Endothelial cell of umbilical vein (primary cell): ENCODE data around the gene PBX3. TPM values are rescaled to one million over a fixed set of nuclear protein-coding genes. Genes with fewer than 3 reads are reported as not detected.

Source experiments
- BruUV-seq: library from RNA; stranded (reverse); fragments of 400-500 nt; replicated peaks from 2 replicates; lab custom pipeline; 2021; lab: Mats Ljungman, UMichigan
- CTCF ChIA-PET: fragments of 300-600, 350-600 bp; sonication (Branson Sonifier 250); formaldehyde crosslinking; loops from one replicate; lab custom pipeline; 2021; ENCODE audit warnings: antibody characterized with exemption, inconsistent platforms; lab: Charles Lee
- POLR2A ChIA-PET: fragments of 300-600, 350-600 bp; sonication (Branson Sonifier 250); formaldehyde crosslinking; loops from one replicate; lab custom pipeline; 2021; ENCODE audit warnings: antibody characterized with exemption, inconsistent platforms; lab: Charles Lee
- DNase-seq: peaks from one replicate; pipeline ENCODE4 v3.0.0-alpha.2; 2011; ENCODE audit warnings: low read depth, low spot score
- FAIRE-seq: peaks from 2 replicates; lab custom pipeline; 2011; peaks lifted over from hg19 to GRCh38; lab: Jason Lieb, UNC
- H2AFZ ChIP-seq: 2 replicates; pipeline ENCODE4 v1.6.0; 2012; ENCODE audit warnings: low read depth, low read length, control low read depth, inconsistent platforms
- H3K27ac ChIP-seq: 2 replicates; pipeline ENCODE4 v1.5.1; 2011; ENCODE audit warnings: low read depth, mild to moderate bottlenecking, control low read depth, low read length, moderate library complexity; ENCODE audit not compliant: insufficient read depth
- H3K27me3 ChIP-seq, 2 experiments: 2 replicates each; pipeline versions ENCODE4 v1.6.0 to v1.6.1; 2011; ENCODE audit warnings: low read length in 2 of 2, mixed read lengths in 1 of 2; ENCODE audit not compliant: control insufficient read depth in 2 of 2, insufficient read depth in 2 of 2
- H3K36me3 ChIP-seq, 2 experiments: 2 replicates in 1 of 2; 3 replicates in 1 of 2; pipeline ENCODE4 v1.5.1; 2011; ENCODE audit warnings: low read length in 2 of 2, mild to moderate bottlenecking in 1 of 2, moderate library complexity in 1 of 2; ENCODE audit not compliant: control insufficient read depth in 2 of 2, insufficient read depth in 2 of 2; ENCODE audit errors: extremely low read depth in 1 of 2
- H3K4me1 ChIP-seq: 3 replicates; pipeline ENCODE4 v1.5.1; 2011; ENCODE audit warnings: mild to moderate bottlenecking, low read length; ENCODE audit not compliant: control insufficient read depth, insufficient read depth; ENCODE audit errors: extremely low read depth
- H3K4me2 ChIP-seq: 2 replicates; pipeline ENCODE4 v1.6.1; 2011; ENCODE audit warnings: low read length, control low read depth, mixed read lengths; ENCODE audit not compliant: insufficient read depth
- H3K4me3 ChIP-seq, 3 experiments: fragments of 200-600 bp in 1 of 3; sonication (generic), shearing (Covaris generic) in 1 of 3; replicated peaks in 1 of 3; 2 replicates each; pipeline ENCODE4 v1.5.1; 2011 to 2016; ENCODE audit warnings: control low read depth in 3 of 3, low read length in 3 of 3, mild to moderate bottlenecking in 2 of 3, inconsistent platforms in 1 of 3, low read depth in 1 of 3, moderate library complexity in 1 of 3; ENCODE audit not compliant: insufficient read depth in 1 of 3
- H3K79me2 ChIP-seq: 2 replicates; pipeline ENCODE4 v1.6.0; 2012; ENCODE audit warnings: low read length, inconsistent platforms; ENCODE audit not compliant: control insufficient read depth, insufficient read depth
- H3K9ac ChIP-seq: replicated peaks from 2 replicates; pipeline ENCODE3; 2011; ENCODE audit warnings: low read length, control low read depth; ENCODE audit not compliant: insufficient read depth; ENCODE audit errors: extremely low read depth
- H3K9me1 ChIP-seq: replicated peaks from 3 replicates; pipeline ENCODE4 v1.6.0; 2011; ENCODE audit warnings: mild to moderate bottlenecking, low read length; ENCODE audit not compliant: control insufficient read depth, insufficient read depth; ENCODE audit errors: extremely low read depth
- H3K9me3 ChIP-seq: replicated peaks from 2 replicates; pipeline ENCODE4 v1.5.1; 2012; ENCODE audit warnings: low read length, inconsistent platforms; ENCODE audit not compliant: control insufficient read depth, insufficient read depth
- H4K20me1 ChIP-seq: replicated peaks from 2 replicates; pipeline ENCODE3; 2011; ENCODE audit warnings: mild to moderate bottlenecking, low read length; ENCODE audit not compliant: control insufficient read depth, insufficient read depth; ENCODE audit errors: extremely low read depth
- EZH2 ChIP-seq: IDR thresholded peaks from 2 replicates; pipeline ENCODE4 v1.6.1; 2012; ENCODE audit warnings: borderline replicate concordance, low read depth, mild to moderate bottlenecking, moderate library complexity, low read length, inconsistent platforms; ENCODE audit not compliant: severe bottlenecking
- FOS ChIP-seq: IDR thresholded peaks from 2 replicates; pipeline ENCODE4 v1.6.1; 2011; ENCODE audit warnings: mild to moderate bottlenecking, low read length, moderate library complexity, borderline replicate concordance; ENCODE audit not compliant: insufficient read depth
- GATA2 ChIP-seq: IDR thresholded peaks from 2 replicates; pipeline ENCODE4 v1.7.0; 2011; ENCODE audit warnings: low read depth, mild to moderate bottlenecking, moderate library complexity, mixed read lengths, low read length; ENCODE audit not compliant: insufficient read length, insufficient read depth
- JUN ChIP-seq: IDR thresholded peaks from 2 replicates; pipeline ENCODE4 v1.6.1; 2011; ENCODE audit warnings: borderline replicate concordance, low read depth; ENCODE audit not compliant: insufficient read length, insufficient read depth
- MYC ChIP-seq: IDR thresholded peaks from one replicate; pipeline ENCODE4 v1.6.1; 2011; ENCODE audit warnings: mild to moderate bottlenecking, low read depth, low read length
- POLR2A ChIP-seq: IDR thresholded peaks from 2 replicates; pipeline ENCODE4 v1.6.1; 2012; ENCODE audit warnings: low read depth, mild to moderate bottlenecking, control low read depth, low read length
- POLR2AphosphoS5 ChIP-seq: IDR thresholded peaks from 2 replicates; pipeline ENCODE4 v1.6.1; 2012; ENCODE audit warnings: low read depth, mild to moderate bottlenecking, control low read depth, low read length, moderate library complexity; ENCODE audit not compliant: insufficient read depth
- dilution Hi-C: fragments of 300-500 bp; cut with MboI; formaldehyde crosslinking; loops from one replicate; pipeline ENCODE4 v1.15.0; 2019; ENCODE audit warnings: low sequenced_read_pairs; ENCODE audit not compliant: extremely low pct_ligation_motif_present
- intact Hi-C: fragments of 100-400 bp; cut with micrococcal nuclease; formaldehyde crosslinking; loops from one replicate; pipeline ENCODE4 v1.10.0; 2022
- polyA plus RNA-seq, 4 experiments: library from polyadenylated mRNA; depleted of rRNA in 3 of 4; stranded (reverse) in 3 of 4; unstranded in 1 of 4; fragments of >200 nt; gene quantifications; 2 replicates each; pipeline versions ENCODE4 v1.2.1 to v1.2.3, GENCODE V29; 2011 to 2012; ENCODE audit warnings: missing spikeins in 1 of 4
- total RNA-seq: library from RNA; stranded (reverse); gene quantifications from 2 replicates; pipeline ENCODE4 v1.2.3, GENCODE V29; 2021
- TF ChIP-seq, protein P1 (sequence below), 2 donors: IDR thresholded peaks; 1 replicate in 1 of 2; 2 replicates in 1 of 2; pipeline ENCODE4 v1.5.1; 2011; ENCODE audit warnings: low read length in 2 of 2, mild to moderate bottlenecking in 2 of 2, moderate library complexity in 2 of 2, control low read depth in 1 of 2, inconsistent platforms in 1 of 2, low read depth in 1 of 2; ENCODE audit not compliant: insufficient read depth in 1 of 2; ENCODE audit errors: extremely low read depth in 1 of 2
- TF ChIP-seq, protein P2 (sequence below): IDR thresholded peaks from 2 replicates; pipeline ENCODE4 v1.6.1; 2011; ENCODE audit not compliant: insufficient read depth, insufficient read length

Gene PBX3
- total and polyA plus RNA-seq, 2 donors (not counting 3 experiments of a cell fraction or from before 2014, with no cell fraction given), result 18.8 to 42.0 TPM

DNA sequence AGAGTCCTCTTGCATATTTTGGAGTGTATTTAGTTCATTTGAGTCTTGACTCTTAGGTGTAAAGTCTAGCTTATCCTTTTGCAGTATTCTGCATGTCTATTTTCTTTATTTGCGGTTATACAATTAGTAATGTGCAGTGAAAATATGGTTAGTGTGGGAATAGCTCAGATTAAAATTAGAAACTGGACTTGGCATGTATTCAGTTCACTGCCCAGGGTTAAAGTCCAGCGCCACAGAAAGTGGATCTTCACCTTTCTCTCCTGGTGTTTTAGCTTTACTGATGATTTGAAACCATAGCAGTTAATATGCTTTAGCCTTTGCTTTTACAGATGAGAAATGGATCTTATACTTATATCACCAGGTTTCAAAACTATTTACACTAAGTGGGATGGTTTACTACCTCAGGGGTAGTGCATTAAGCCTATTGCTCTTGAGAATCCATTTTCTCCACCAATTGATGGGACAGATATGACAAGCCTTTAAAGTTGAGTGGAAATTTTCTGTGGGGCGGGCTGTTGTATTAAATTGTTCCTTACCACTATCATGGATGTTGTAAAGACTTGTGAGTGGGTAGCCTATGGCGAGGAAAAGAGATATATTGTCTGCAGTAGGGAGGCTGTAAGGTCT is 48.9 kb downstream of the PBX3 start:
- dilution Hi-C loops (no loop called here), intact Hi-C loops (no loop called here)
- TF ChIP-seq JUN (no peak), MYC (no peak), POLR2A (no peak), POLR2AphosphoS5 (no peak), GATA2 (no peak), FOS (no peak), EZH2 (no peak)
- TF ChIP-seq, protein P1, sequence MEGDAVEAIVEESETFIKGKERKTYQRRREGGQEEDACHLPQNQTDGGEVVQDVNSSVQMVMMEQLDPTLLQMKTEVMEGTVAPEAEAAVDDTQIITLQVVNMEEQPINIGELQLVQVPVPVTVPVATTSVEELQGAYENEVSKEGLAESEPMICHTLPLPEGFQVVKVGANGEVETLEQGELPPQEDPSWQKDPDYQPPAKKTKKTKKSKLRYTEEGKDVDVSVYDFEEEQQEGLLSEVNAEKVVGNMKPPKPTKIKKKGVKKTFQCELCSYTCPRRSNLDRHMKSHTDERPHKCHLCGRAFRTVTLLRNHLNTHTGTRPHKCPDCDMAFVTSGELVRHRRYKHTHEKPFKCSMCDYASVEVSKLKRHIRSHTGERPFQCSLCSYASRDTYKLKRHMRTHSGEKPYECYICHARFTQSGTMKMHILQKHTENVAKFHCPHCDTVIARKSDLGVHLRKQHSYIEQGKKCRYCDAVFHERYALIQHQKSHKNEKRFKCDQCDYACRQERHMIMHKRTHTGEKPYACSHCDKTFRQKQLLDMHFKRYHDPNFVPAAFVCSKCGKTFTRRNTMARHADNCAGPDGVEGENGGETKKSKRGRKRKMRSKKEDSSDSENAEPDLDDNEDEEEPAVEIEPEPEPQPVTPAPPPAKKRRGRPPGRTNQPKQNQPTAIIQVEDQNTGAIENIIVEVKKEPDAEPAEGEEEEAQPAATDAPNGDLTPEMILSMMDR (IDR thresholded peaks at IDR 0.05; ENCODE audit: extremely low read depth in 1 of 2, insufficient read depth in 1 of 2, low read depth in 1 of 2, low read length in 2 of 2), result no peak
- TF ChIP-seq, protein P2, sequence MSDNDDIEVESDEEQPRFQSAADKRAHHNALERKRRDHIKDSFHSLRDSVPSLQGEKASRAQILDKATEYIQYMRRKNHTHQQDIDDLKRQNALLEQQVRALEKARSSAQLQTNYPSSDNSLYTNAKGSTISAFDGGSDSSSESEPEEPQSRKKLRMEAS, result no peak
- Histone ChIP-seq H3K9ac (no peak overlapping the region), H3K4me1 (no peaks in the 10 kb centered on the region), H3K9me3 (no peaks in the 10 kb centered on the region), H3K27me3 (no peaks in the 10 kb centered on the region), H3K36me3 (no peaks in the 10 kb centered on the region), H2AFZ (no peak overlapping the region), H3K27ac (no peak overlapping the region), H3K9me1 (no peaks in the 10 kb centered on the region), H3K79me2 (peaks cover 15% of the 10 kb centered on the region), H4K20me1 (no peaks in the 10 kb centered on the region), H3K4me3 (no peak overlapping the region), H3K4me2 (no peak overlapping the region)
- ChIA-PET CTCF (no interaction called here), POLR2A (interaction anchor here (0.5 kb wide), 1 partner anchor 581 kb away, joined by 4 read pairs; no protein-coding TSS in a partner anchor)
- no TSS peak for BruUV-seq
- no peak for DNase-seq
- FAIRE-seq, result no peak
